ENCODE data around the gene SPACA9.
A peak's percentile ranks its signal among the peaks of the same experiment; 100 is the strongest.

The SPACA9 gene

DNA sequence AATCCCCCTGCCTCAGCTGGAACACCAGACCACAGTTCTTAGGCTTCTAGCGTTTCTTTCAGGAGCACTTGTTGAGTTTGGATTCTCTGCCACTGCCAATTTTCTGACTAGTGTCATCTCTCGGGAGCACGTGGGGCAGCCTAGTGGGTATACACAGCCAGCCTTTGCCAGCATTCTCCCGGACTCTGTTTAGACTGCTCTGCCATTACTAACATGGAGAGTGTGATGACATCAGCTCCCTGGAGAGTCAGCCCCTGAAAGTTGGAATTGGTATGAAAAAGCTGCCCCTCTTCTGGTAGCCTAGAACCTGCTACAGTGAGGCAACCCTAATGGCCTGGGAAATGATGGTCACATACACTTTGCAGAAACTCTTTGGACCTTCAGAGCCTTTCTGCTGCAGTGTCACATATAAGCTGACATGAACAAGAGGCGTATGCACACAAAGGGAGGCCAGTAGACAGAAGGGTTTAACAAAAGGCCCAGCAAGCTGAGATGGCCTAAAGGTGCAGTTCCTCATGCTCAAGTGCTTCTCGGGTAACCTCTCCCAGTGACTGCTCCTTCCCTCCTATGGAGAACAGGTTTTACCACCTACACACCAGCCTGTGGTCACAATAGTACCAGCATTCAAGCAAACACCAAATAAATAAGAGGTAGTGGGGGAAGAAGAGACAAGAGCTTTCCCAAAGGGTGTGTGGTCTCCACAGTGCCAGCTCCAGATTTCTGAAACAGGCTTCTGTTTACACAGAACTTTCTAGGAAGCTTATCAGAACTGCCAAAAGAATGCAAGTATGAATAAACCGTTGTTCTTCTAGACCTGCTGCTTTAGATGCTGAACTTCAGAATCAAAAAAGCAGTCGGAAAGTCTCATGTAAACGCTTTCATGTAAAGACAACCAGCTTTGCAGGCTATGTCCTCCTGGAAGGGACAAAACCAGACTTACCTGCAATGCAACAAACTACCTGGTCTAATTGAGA, 16.5 kb downstream of the SPACA9 start:
- DNase-seq (ENCODE audit: low read depth): no peak

DNA sequence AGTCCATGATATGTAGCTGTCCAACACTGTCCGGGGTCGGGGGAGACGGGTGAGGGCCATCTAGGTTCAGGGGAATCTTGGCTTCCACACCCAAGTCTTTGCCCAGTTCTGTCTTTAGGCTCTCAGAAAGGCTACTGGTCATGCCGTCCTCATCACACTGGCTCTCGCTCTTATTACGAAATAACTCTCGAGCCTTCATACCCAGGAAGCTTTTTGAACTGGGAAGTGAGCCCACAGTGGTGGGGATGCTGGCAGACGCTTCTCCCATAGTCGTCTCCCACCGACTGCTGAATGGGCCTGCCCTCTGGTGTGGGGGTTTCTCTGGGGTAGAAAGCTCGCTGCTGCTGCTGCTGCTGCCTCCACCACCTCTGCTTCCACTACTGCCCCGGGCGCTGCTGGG, 17.6 kb downstream of the SPACA9 start:
- no peak for DNase-seq (ENCODE audit: low read depth)

DNA sequence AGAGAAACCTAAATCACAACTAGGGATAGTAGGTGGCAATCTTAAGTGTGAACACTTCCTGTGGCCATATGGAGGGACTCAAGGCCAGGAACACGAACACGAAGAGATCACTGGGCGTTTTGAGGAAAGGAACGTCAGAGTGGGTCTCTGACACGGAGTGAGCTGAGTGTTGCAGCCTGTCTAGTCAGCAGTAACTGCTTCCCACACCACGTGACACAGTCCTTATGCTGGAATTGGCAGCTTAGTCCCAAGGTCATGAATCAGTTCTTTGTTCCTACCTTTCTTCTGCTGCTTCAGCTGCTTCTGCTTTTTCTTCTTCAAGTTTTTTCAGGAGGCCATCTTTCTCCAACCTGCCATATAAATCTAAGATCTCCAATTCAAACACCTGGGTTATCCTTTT, 18.2 kb downstream of the SPACA9 start:
- no peak for DNase-seq (ENCODE audit: low read depth)

DNA sequence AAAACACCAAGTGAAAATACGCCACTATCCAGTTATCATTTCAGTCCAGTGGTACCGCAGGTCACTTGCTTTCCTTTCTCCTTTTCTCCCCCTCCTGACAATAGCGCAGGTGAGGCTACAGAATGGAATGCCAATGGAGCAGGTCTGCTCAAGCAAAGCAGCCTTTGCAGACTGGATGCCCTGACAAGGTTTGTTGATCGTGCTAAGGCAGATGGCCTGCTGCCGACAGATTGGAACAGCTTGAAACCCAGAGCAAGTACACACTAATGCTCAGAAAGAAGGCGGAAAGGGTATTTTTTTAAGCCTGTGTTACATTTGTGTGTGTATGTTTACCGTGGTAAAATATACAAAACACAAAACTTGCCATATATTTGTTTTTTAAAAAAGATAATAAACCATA, 19.4 kb downstream of the SPACA9 start:
- no peak for DNase-seq (ENCODE audit: low read depth)

DNA sequence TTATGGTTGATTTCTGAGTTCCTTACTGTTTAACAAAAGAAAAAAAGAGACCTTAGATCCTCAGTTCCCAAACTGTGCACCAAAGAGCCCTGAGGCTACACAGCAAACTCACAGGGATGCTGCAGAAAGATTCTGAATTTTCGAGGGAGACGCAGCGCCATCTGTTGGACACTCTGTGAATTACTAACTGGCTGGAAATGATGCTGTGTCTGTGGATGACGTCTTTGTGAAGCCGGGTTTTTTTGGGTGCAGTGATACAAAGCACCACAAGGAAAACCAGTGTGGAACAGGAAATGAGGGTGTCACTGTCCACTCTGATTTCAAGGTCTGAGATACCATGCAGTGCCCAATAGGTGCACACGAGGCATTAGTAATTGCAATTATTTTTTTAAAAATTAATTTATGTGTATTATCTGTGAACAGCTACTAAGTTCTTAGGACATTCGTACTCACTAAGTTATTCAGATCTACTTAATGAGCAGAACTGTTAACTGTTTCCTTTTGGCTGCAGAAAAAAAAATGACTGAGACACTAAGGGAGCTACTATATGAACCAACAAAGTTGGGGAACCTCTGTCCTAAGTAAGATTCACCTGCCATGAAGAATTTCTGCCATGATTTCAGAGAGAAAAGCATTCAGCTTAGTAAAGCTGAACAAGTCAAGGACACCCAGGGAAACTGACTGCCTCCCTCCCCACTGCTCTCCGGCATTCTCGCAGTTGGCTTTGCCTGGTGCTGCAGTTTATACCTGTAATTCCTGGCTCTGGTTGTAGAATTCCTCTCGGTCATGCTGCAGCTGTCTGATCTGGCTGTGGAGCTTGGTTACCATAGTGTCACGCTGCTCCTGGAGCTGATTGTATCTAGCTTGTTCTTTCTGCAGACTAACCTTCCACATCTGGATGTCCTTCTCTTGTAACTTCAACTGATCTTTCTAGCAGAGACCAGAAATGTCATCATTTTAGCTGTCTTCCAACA, 23.4 kb downstream of the SPACA9 start:
- peak; percentile 53 for DNase-seq (ENCODE audit: low read depth)

DNA sequence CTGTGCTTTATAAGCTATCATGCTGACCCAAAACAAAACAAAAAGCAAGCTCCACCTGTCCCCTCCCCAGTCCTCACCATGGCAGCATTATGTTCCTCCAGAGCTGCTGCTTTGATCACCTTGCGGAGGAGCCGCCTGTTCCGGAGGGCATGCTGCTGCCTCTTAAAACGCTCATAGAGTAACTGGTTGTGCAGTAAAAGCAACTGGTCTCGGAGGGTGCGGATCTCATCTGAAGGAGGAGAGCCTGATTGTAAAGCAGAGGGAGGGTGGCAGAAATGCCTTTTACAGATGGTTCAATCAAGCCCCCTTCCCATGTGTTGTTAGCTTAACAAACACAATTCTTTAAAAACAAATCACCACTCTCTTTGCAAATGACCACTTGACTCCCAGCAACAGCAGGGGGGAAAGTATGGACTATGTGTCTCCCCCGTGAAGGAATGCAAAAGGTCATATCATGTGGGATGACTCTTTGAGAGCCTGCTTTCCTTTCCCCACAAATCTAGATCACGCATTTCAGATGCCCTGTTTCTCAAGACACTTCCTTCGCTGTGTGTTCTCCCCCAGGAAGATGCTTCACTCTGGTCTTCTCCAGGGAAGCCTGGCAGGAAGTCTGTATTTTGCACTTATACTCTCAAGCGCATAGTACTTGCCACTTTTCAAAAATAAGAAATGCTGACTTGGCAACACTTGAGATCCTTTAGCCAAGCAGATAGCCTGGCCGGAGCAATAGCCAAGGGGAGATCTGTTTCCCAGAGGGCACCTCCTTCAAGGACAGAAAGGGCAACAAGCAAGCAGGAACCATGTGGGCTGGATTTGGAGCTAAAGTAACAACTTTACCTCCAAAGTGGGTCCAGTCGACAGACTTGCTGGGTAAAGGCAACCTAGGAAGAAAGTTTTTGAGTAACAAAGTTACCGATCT, 25.1 kb downstream of the SPACA9 start:
- no peak for DNase-seq (ENCODE audit: low read depth)

DNA sequence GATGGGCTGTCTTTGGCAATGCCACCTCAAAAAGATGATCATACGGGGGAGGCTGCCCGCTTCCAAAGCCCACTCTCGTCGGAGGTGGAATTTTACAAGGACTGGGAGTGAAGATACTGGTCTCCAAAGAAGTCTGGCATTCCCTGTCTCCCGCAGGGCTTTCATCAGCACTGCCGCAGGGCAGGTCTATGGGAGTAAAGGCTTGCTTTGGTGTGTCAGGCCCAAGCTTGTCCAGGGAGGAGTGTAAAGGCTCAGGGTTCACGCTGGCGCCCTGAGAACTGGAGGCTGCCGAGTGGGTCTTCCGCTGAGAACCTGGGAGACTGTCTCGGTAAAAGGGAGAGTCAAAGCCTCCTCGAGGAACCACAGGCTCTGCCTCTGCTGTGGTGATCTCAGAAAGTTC, 27.0 kb downstream of the SPACA9 start:
- no peak for DNase-seq (ENCODE audit: low read depth)

DNA sequence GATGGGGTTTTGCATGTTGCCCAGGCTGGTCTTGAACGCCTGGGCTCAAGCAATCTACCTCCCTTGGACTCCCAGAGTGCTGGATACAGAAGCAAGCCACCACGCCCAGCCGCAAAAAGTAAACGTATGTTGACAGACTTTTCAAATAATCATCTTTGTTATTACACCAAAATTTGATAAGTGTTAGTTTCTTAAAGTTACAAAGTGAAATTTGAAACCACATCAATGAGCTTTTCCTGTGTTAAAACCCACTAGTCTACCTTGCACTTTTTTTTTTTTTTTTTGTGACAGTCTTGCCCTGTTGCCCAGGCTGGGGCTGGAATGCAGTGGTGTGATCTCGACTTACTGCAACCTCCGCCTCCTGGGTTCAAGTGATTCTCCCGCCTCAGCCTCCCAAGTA, 29.9 kb downstream of the SPACA9 start:
- DNase-seq (ENCODE audit: low read depth): no peak

DNA sequence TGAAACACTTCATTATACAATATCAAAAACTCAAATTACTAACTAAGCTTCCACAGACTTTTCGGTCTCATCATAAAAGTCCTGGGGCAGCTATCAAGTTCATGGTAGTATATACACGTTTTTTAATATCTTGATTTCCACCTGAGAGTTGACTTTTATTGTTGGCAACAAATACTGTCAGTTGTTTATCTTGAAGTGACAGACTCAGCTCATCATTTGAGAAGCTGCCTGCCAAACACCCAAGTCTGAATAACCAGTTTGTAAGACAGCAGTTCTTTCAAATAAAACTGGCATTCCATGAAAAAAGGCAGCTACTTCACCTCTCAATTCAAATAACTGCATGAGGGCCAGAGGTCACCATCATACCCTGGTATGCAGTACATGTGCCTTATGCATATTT, 30.6 kb downstream of the SPACA9 start:
- DNase-seq (ENCODE audit: low read depth): no peak

DNA sequence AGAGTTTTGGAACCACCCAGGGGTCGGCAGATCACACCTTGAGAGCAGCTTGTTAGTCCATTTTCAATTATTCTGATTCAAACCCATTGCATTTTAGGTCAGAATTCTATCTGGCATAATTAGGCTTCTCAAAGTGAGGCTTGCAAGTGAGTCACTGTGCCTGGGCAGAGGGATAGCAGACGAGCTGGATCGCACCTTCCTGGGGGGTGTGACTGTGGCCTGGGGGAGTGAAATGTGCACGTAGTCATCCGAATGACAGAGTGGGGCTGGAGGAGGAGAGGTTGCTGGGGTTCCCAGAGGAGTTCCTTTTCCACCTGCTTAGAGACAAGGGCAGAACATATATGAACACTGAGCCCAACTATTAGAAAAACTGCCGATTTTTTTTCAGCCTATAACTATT, 31.7 kb downstream of the SPACA9 start:
- DNase-seq (ENCODE audit: low read depth): no peak

DNA sequence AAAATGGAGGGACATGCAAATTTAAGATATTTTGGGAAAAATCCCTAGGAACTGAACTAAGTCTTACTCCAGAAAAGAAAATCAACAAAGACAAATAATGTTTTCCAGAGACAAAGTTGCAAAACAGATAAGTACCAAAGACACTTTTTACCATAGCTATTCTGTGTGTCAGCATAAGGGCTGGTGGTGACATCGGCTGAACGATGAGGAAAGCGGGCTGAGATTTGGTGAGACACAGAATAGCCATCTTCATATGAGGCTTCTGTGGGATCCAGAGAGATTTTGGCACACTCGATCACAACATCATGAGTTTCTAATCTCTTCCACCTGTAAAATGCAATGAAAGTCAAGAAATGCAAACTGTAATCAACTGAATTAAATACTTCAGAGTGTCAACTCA, 33.4 kb downstream of the SPACA9 start:
- no peak for DNase-seq (ENCODE audit: low read depth)

DNA sequence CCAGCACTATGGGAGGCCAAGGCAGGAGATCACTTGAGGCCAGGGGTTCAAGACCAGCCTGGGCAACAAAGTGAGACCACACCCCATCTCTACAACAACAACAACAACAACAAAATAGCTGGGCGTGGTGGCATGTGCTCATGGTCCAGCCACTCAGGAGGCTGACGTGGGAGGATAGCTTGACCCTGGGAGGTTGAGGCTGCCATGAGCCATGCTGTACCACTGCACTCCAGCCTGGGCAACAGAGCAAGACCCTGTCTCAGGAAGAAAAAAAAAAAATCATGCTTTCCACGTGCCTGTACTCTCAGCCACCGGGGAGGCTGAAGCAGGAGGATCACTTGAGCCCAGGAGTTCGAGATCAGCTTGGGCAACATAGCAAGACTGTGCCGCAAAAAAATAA, 36.2 kb downstream of the SPACA9 start:
- DNase-seq (ENCODE audit: low read depth): no peak

DNA sequence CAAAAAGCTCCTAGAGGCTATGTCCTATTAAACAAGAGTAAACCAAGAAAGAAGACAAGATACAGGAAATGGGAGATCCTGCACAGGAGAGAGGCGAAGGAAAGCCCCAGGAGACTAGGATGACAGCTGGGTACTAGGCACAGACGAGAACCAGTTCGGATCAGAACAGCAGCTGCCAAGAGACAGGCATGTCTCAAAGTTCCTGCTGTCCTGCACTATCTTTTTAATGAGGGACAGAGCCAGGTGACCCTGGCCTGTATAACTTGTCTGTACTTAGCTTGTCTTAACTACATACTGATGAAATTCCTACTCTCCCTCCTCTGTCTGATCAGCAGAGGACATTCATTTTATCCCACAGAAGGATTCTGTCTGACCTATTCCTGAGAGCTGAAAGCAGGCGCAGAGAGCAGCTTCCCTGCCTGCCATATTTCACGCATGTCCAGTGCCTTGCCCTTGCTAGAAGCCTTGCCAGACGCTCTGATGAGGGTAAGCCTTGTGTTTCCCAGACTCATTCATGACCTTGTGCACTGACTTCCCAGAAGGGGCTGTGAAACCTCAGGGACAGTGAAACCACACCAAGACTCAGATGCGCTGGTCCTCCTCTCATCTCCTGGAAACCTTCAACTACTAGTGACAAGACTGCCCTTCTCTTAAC, 41.0 kb downstream of the SPACA9 start:
- DNase-seq (ENCODE audit: low read depth): no peak

DNA sequence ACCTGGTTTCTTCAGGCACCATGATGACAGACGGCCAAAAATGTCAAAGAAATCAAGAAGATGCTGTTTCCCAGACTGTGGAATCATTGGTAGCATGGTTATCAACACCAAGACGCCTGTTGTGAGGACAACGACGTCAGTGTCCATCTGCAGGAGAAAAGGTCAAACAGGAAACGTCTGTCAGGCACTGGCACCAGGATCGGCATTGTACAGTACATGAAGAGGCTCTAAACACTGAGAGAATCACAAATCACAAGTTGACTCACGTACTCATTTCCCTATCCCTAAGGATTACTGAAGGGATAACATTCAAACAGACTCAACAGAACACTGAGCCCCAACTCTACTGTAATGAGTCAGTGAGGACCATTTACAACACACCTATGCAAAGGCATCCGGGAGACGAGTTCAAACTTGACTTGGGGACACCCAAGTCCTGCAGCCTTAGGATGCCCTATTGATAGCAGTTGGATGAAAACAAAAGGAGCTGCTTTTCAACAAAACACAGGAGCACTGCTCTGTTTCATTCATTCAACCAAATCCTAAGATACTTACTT, 44.7 kb downstream of the SPACA9 start:
- no peak for DNase-seq (ENCODE audit: low read depth)

DNA sequence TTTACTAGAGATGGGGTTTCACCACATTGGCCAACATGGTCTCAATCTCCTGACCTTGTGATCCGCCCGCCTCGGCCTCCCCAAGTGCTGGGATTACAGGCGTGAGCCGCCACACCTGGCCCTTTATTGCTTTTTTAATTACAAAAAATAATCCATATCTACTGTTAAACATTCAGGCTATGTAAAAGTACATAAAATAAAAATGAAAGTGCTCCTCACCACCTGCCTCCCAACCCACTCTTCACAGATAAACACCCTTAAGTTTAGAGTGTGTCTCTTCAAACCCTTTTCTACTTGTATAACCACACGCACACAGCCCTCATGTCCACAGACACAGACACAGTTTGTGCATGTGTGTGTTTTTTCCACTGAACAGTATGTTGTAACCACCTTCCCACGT, 49.0 kb downstream of the SPACA9 start:
- no peak for DNase-seq (ENCODE audit: low read depth)

DNA sequence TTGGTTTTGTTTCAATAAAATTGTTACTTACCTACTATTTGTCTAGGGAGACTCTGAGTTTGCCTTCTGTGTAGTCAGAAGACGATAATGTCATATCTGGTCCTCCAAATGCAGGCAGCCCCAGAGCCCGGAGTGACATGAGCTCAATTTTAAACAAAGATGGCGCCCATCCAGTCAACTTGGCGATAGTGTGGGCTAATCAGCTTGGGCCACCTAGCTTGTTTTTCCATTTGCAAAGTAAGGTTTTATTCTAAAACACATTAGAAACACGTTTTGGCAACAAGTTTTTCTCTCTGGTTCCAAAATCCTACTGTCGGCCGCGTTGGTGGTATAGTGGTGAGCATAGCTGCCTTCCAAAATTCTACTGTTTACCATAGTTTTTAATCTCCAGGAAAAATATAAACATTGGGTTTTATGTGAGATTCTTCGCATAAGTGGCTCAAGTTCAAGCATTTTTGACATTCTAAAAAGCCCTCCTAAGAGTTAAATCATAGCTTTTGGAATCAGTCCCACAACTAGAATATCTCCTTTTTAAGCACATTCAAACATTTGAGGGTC, 52.6 kb downstream of the SPACA9 start:
- no peak for DNase-seq (ENCODE audit: low read depth)

DNA sequence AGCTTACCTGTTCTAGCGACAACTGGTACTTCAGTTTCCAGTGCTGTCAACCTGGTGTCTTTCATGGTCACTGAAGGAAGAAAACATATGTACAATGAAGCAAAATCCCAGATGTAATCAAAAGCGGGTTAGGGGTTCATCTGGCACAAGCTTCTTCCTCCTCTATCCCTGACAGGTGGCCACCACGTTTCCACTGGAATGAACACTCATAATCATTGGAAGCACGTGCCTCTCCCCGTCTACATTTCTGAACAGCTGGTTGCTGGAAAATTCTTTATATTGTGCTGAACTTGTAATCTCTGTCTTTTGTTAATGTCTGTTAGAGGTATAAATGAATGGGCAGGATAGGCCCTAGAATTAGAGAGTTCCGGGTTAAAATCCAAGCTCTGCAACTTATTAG, 56.3 kb downstream of the SPACA9 start:
- no peak for DNase-seq (ENCODE audit: low read depth)

DNA sequence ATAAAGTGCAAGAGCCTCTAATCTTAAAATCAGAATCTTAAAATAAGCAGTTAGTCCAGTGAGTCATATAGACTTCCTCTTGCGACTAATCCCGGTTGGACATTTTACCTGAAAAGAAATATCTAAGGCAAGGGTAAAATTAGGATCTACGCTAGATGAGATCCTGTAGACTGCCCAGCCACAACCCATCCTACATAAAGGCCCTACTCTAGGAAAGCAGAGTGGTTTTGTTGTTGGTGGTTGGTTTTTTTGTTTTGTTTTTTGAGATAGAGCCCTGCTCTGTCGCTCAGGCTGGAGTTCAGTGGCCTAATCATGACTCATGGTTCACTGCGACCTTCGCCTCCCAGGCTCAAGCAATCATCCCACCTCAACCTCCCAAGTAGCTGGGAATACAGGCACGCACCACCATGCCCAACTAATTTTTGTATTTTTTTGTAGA, 58.8 kb downstream of the SPACA9 start:
- no peak for DNase-seq (ENCODE audit: low read depth)

DNA sequence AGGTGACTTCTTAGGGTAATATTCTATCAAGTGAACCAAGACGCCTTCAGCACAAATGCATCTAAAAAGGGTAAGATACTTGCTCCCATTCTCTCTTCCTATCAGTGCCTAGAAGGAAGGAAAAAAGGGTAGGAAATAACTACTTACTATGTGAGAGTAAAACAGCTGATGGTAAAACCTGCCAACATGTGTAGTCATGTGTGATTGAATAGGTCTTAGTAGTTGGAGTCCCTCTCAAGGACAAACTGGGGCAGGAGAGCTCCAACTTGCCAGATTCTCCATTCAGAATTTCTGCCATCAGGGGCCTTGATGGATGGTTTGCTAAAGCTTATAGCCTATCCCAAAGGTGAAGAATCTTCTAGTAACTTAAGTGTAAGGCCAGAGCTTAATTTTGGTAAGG, 60.5 kb downstream of the SPACA9 start:
- DNase-seq (ENCODE audit: low read depth): no peak
